ENCODE data around the gene LIMA1. TPM values are rescaled to one million over a fixed set of nuclear protein-coding genes. Genes with fewer than 3 reads are reported as not detected.
A peak's percentile ranks its signal among the peaks of the same experiment; 100 is the strongest.

The LIMA1 gene
- total and polyA plus RNA-seq, 2 donors (not counting 1 experiment from before 2014, with no cell fraction given): 1.3 to 2.1 TPM

DNA sequence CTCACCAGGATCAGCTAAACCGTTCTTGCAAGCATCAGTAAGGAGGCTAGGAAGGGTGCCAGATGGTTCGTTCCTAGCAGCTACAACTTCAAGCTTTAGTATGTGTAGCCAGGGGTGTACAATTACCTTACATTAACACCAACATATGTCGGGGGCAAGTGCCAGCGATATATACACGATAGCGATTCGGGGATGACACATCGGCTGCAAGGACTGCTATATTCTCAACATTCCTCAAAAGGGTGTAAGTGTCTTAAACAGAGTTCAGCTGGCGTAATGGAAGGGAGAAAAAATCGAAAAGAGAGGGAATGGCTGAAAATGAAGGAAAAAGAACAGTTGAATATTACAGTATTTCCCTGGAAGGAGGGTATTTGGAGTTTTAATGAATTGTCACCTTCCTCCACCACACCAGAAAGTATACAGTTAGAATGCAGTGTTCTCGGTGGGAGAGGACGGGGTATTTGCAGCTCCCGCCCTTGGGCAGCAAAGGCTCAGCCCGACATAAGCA is 545 bp downstream of the LIMA1 start:
- H4K20me1 ChIP-seq (ENCODE audit: control insufficient read depth, insufficient read depth, low read length, poor library complexity, severe bottlenecking): no peaks in the 10 kb centered on the region
- H3K27ac Mint-ChIP-seq: peak overlapping the region; percentile 10
- no peak for ATAC-seq (ENCODE audit: low read depth)

DNA sequence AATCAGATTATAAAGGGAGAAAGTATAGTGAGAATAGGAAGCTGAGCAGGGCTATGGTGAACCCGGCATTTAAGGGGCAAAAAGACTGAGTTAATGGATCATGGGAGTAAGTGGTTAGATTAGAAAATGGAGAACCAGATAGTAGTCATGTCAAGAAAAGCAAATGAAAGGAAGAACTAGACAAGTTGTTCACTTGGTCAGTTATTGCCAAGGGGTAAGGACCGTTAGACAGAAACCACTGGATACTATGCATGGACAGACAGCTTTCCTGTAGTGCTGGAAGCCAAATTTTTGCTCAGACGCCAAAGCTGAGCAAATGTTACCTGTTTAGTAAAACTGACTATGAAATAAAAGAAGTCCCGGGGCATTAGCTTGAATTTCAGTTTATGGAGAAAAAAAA is 3.8 kb downstream of the LIMA1 start:
- Histone ChIP-seq H3K9me3 (ENCODE audit: control extremely low read depth in 1 of 3, control insufficient read depth in 2 of 3, insufficient read depth in 1 of 3, low read length in 2 of 3) (peaks cover 0 to 3% (median 1%) of the 10 kb centered on the region in 3 donors), H3K4me2 (replicated peaks; ENCODE audit: low read depth, low read length, poor library complexity, severe bottlenecking) (no peak overlapping the region), H3K4me3 (ENCODE audit: control extremely low read depth in 1 of 5, extremely low read depth in 1 of 5, insufficient read depth in 1 of 5, low read depth in 2 of 5, low read length in 4 of 5) (no peak overlapping the region), H3K79me2 (ENCODE audit: control insufficient read depth, insufficient read depth, low read length) (no peaks in the 10 kb centered on the region), H3K36me3 (replicated peaks in 1 of 2; ENCODE audit: control extremely low read depth in 1 of 2, control insufficient read depth in 1 of 2, extremely low read depth in 1 of 2, insufficient read depth in 2 of 2, low read length in 1 of 2) (no peaks in the 10 kb centered on the region), H4K20me1 (ENCODE audit: control insufficient read depth, insufficient read depth, low read length, poor library complexity, severe bottlenecking) (no peaks in the 10 kb centered on the region), H3K27me3 (replicated peaks in 1 of 4; ENCODE audit: control extremely low read depth in 1 of 4, control insufficient read depth in 3 of 4, insufficient read depth in 4 of 4, low read length in 3 of 4) (peaks cover 0 to 8% (median 0%) of the 10 kb centered on the region in 4 experiments), H3K27ac (ENCODE audit: low read length in 2 of 2) (no peak overlapping the region), H3K4me1 (ENCODE audit: control insufficient read depth in 2 of 2, insufficient read depth in 2 of 2, low read length in 2 of 2) (peaks cover 11 to 16% of the 10 kb centered on the region in 2 donors), H2AFZ (ENCODE audit: insufficient read depth, low read depth, low read length, poor library complexity, severe bottlenecking) (no peak overlapping the region), H3K9ac (ENCODE audit: low read length) (no peak overlapping the region)
- H3K27ac Mint-ChIP-seq: no peak overlapping the region
- POLR2A ChIA-PET: interaction anchor here (0.8 kb wide), 1 partner anchor 9 kb away, joined by 4 read pairs; no protein-coding TSS in a partner anchor
- CTCF ChIA-PET: no interaction called here
- intact Hi-C loops (cut with micrococcal nuclease): no loop called here
- TF ChIP-seq, protein P1, sequence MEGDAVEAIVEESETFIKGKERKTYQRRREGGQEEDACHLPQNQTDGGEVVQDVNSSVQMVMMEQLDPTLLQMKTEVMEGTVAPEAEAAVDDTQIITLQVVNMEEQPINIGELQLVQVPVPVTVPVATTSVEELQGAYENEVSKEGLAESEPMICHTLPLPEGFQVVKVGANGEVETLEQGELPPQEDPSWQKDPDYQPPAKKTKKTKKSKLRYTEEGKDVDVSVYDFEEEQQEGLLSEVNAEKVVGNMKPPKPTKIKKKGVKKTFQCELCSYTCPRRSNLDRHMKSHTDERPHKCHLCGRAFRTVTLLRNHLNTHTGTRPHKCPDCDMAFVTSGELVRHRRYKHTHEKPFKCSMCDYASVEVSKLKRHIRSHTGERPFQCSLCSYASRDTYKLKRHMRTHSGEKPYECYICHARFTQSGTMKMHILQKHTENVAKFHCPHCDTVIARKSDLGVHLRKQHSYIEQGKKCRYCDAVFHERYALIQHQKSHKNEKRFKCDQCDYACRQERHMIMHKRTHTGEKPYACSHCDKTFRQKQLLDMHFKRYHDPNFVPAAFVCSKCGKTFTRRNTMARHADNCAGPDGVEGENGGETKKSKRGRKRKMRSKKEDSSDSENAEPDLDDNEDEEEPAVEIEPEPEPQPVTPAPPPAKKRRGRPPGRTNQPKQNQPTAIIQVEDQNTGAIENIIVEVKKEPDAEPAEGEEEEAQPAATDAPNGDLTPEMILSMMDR (IDR thresholded peaks at IDR 0.05): no peak
- TF ChIP-seq EZH2 (IDR thresholded peaks at IDR 0.05; ENCODE audit: borderline replicate concordance, insufficient read depth, low read depth, low read length, poor library complexity, severe bottlenecking): no peak
- peaks cover 13% of the 10 kb centered on the region for H3K4me1 Mint-ChIP-seq
- no peak overlapping the region for H3K4me3 Mint-ChIP-seq
- DNase-seq (no peak), ATAC-seq (ENCODE audit: low read depth) (no peak)
- H3K27me3 Mint-ChIP-seq: peaks cover 4% of the 10 kb centered on the region
- 98% methylated on average over 3 of the region's 4 CpGs for whole genome bisulfite sequencing (ENCODE audit: insufficient coverage)
- H3K9me3 Mint-ChIP-seq (ENCODE audit: insufficient read depth): no peaks in the 10 kb centered on the region

More for the DNA sequence above, 545 bp downstream of the LIMA1 start:
- Histone ChIP-seq H3K36me3 (replicated peaks in 1 of 2; ENCODE audit: control extremely low read depth in 1 of 2, control insufficient read depth in 1 of 2, extremely low read depth in 1 of 2, insufficient read depth in 2 of 2, low read length in 1 of 2) (no peaks in the 10 kb centered on the region), H3K27me3 (replicated peaks in 1 of 4; ENCODE audit: control extremely low read depth in 1 of 4, control insufficient read depth in 3 of 4, insufficient read depth in 4 of 4, low read length in 3 of 4) (peaks cover 0 to 8% (median 0%) of the 10 kb centered on the region in 4 experiments), H3K4me1 (ENCODE audit: control insufficient read depth in 2 of 2, insufficient read depth in 2 of 2, low read length in 2 of 2) (peaks cover 11 to 18% of the 10 kb centered on the region in 2 donors), H3K4me2 (replicated peaks; ENCODE audit: low read depth, low read length, poor library complexity, severe bottlenecking) (peak overlapping the region; percentile 79), H2AFZ (ENCODE audit: insufficient read depth, low read depth, low read length, poor library complexity, severe bottlenecking) (peak overlapping the region; percentile 88), H3K79me2 (ENCODE audit: control insufficient read depth, insufficient read depth, low read length) (no peaks in the 10 kb centered on the region), H3K9ac (ENCODE audit: low read length) (peak overlapping the region; percentile 72), H3K27ac (ENCODE audit: low read length in 2 of 2) (no peak overlapping the region), H3K9me3 (ENCODE audit: control extremely low read depth in 1 of 3, control insufficient read depth in 2 of 3, insufficient read depth in 1 of 3, low read length in 2 of 3) (peaks cover 0 to 3% (median 1%) of the 10 kb centered on the region in 3 donors), H3K4me3 (ENCODE audit: control extremely low read depth in 1 of 5, extremely low read depth in 1 of 5, insufficient read depth in 1 of 5, low read depth in 2 of 5, low read length in 4 of 5) (peak overlapping the region; percentile 34 to 86 (median 80))
- Mint-ChIP-seq H3K4me1 (peaks cover 13% of the 10 kb centered on the region), H3K9me3 (ENCODE audit: insufficient read depth) (no peaks in the 10 kb centered on the region), H3K4me3 (peak overlapping the region; percentile 95), H3K27me3 (peaks cover 4% of the 10 kb centered on the region)
- intact Hi-C loops (cut with micrococcal nuclease): loop anchor here (1.0 to 2.0 kb wide), 5 partner anchors 116 to 257 kb away; partner anchors contain the start of genes CERS5, LARP4, RACGAP1 and SMARCD1
- TF ChIP-seq, protein P1 (IDR thresholded peaks at IDR 0.05): no peak
- no peak for TF ChIP-seq EZH2 (IDR thresholded peaks at IDR 0.05; ENCODE audit: borderline replicate concordance, insufficient read depth, low read depth, low read length, poor library complexity, severe bottlenecking)
- WGBS (ENCODE audit: insufficient coverage): no CpG with 5 or more reads among the region's 14 CpGs
- no peak for DNase-seq
- ChIA-PET POLR2A (interaction anchor here (0.5 kb wide), 1 partner anchor 167 kb away, joined by 4 read pairs; no protein-coding TSS in a partner anchor), CTCF (interaction anchor here (0.9 to 1.8 kb wide), 3 partner anchors 61 to 212 kb away, joined by 3 to 6 read pairs (median 4); partner anchors contain the start of gene SMARCD1)
